GM12891 (cell line): ENCODE results near the gene CERS3.

Experiments
- PAX5 ChIP-seq: IDR thresholded peaks from 2 replicates; pipeline ENCODE4 v1.6.1; 2011; ENCODE audit warnings: low read length, moderate library complexity, mild to moderate bottlenecking; ENCODE audit not compliant: insufficient read depth, severe bottlenecking
- POLR2A ChIP-seq: IDR thresholded peaks from 2 replicates; pipeline ENCODE4 v1.6.1; 2011; ENCODE audit warnings: low read depth, low read length, control low read depth
- POLR2AphosphoS5 ChIP-seq: IDR thresholded peaks from 2 replicates; pipeline ENCODE4 v1.6.1; 2011; ENCODE audit warnings: low read depth, low read length, control low read depth
- POU2F2 ChIP-seq: IDR thresholded peaks from 2 replicates; pipeline ENCODE4 v1.6.1; 2011; ENCODE audit warnings: low read depth, mild to moderate bottlenecking, control low read depth, low read length, moderate library complexity
- SPI1 ChIP-seq: IDR thresholded peaks from 2 replicates; pipeline ENCODE4 v1.6.1; 2011; ENCODE audit warnings: low read depth, low read length, control low read depth
- TAF1 ChIP-seq: IDR thresholded peaks from 2 replicates; pipeline ENCODE4 v1.6.1; 2011; ENCODE audit warnings: low read depth, low read length, control low read depth

GRCh38 chr15:100353449-100353848, 175.3 kb downstream of the CERS3 start:
- no peak for TF ChIP-seq POLR2A
- no peak for TF ChIP-seq TAF1
- TF ChIP-seq POLR2AphosphoS5 = no peak
- TF ChIP-seq PAX5 = no peak
- TF ChIP-seq SPI1 = peak; percentile 21; the same call in 1 of the 2 replicates
- TF ChIP-seq POU2F2 = no peak
